WTC11 (cell line): ENCODE results near the gene RPL34. TPM values are rescaled to one million over a fixed set of nuclear protein-coding genes. Genes with fewer than 3 reads are reported as not detected.
A peak's percentile ranks its signal among the peaks of the same experiment; 100 is the strongest.

Experiments used
- ATAC-seq: fragments of 200-7000 bp; cut with Tn5 transposase; 2 replicates; pipeline ENCODE4 v1.10.0; 2021; ENCODE audit warnings: mild to moderate bottlenecking, moderate library complexity
- CTCF ChIA-PET: fragments of 300-600 bp; sonication (Branson Sonifier 250); formaldehyde crosslinking; loops from one replicate; lab custom pipeline; 2021; ENCODE audit warnings: antibody characterized with exemption; lab: Charles Lee
- POLR2A ChIA-PET: fragments of 350-600 bp; sonication (Branson Sonifier 250); formaldehyde crosslinking; loops from one replicate; lab custom pipeline; 2021; ENCODE audit warnings: antibody characterized with exemption; lab: Charles Lee
- DNase-seq: peaks from one replicate; pipeline ENCODE4 v3.0.0; 2021; ENCODE audit warnings: low spot score
- H3K27ac Mint-ChIP-seq: 2 replicates; pipeline ENCODE4 v1.8.0; 2021; ENCODE audit warnings: mixed read lengths
- H3K27me3 Mint-ChIP-seq: 2 replicates; pipeline ENCODE4 v1.8.0; 2021; ENCODE audit warnings: low read depth, mild to moderate bottlenecking, moderate library complexity, mixed read lengths
- H3K36me3 Mint-ChIP-seq: 2 replicates; pipeline ENCODE4 v1.8.0; 2021; ENCODE audit warnings: mixed read lengths
- H3K4me1 Mint-ChIP-seq: 2 replicates; pipeline ENCODE4 v1.8.0; 2022; ENCODE audit warnings: mixed read lengths
- H3K4me3 Mint-ChIP-seq: 2 replicates; pipeline ENCODE4 v1.8.0; 2021; ENCODE audit warnings: mild to moderate bottlenecking, moderate library complexity, mixed read lengths
- H3K9me3 Mint-ChIP-seq: 2 replicates; pipeline ENCODE4 v1.8.0; 2021; ENCODE audit warnings: mixed read lengths
- ATF2 ChIP-seq: sonication (generic); formaldehyde crosslinking; IDR thresholded peaks from 2 replicates; pipeline ENCODE4 v1.8.1; 2022; ENCODE audit warnings: low read depth, missing genetic modification reagents, borderline replicate concordance
- CDX4 ChIP-seq: fragments of 250-450 bp; sonication (Bioruptor Pico); IDR thresholded peaks from 2 replicates; pipeline ENCODE4 v1.9.0; 2021; ENCODE audit warnings: moderate library complexity, mild to moderate bottlenecking, inconsistent platforms, borderline replicate concordance
- E2F4 ChIP-seq: sonication (generic); formaldehyde crosslinking; IDR thresholded peaks from 2 replicates; pipeline ENCODE4 v1.8.1; 2022; ENCODE audit warnings: low read depth, mild to moderate bottlenecking, moderate library complexity, missing genetic modification reagents, borderline replicate concordance
- ESRRA ChIP-seq: sonication (generic); formaldehyde crosslinking; IDR thresholded peaks from 2 replicates; pipeline ENCODE4 v1.8.1; 2022; ENCODE audit warnings: mild to moderate bottlenecking, missing genetic modification reagents, borderline replicate concordance
- ETV6 ChIP-seq: sonication (generic); formaldehyde crosslinking; IDR thresholded peaks from 2 replicates; pipeline ENCODE4 v1.8.1; 2022; ENCODE audit warnings: mild to moderate bottlenecking, missing genetic modification reagents
- FOXK1 ChIP-seq: sonication (generic); formaldehyde crosslinking; IDR thresholded peaks from 2 replicates; pipeline ENCODE4 v1.8.0; 2022; ENCODE audit warnings: mild to moderate bottlenecking, moderate library complexity, missing genetic modification reagents
- JAZF1 ChIP-seq: fragments of 250-450 bp; sonication (Bioruptor Pico); IDR thresholded peaks from 2 replicates; pipeline ENCODE4 v1.9.0; 2021; ENCODE audit warnings: moderate library complexity, mild to moderate bottlenecking, inconsistent platforms
- MAX ChIP-seq: sonication (generic); formaldehyde crosslinking; IDR thresholded peaks from 2 replicates; pipeline ENCODE4 v1.8.0; 2022; ENCODE audit warnings: mild to moderate bottlenecking, missing genetic modification reagents
- MYBL2 ChIP-seq: sonication (generic); formaldehyde crosslinking; IDR thresholded peaks from 2 replicates; pipeline ENCODE4 v1.8.1; 2023; ENCODE audit warnings: mild to moderate bottlenecking, moderate library complexity, missing genetic modification reagents
- PRRX2 ChIP-seq: fragments of 250-450 bp; sonication (Bioruptor Pico); IDR thresholded peaks from 2 replicates; pipeline ENCODE4 v1.8.0; 2021; ENCODE audit warnings: mild to moderate bottlenecking
- SP1 ChIP-seq: sonication (generic); formaldehyde crosslinking; conservative IDR thresholded peaks from 2 replicates; pipeline ENCODE4 v1.8.1; 2022; ENCODE audit warnings: missing genetic modification reagents
- TEAD4 ChIP-seq: sonication (generic); formaldehyde crosslinking; IDR thresholded peaks from 2 replicates; pipeline ENCODE4 v1.8.0; 2022; ENCODE audit warnings: mild to moderate bottlenecking, missing genetic modification reagents
- ZNF219 ChIP-seq: sonication (generic); formaldehyde crosslinking; IDR thresholded peaks from 2 replicates; pipeline ENCODE4 v1.8.0; 2023; ENCODE audit warnings: missing genetic modification reagents, mild to moderate bottlenecking, borderline replicate concordance
- ZNF317 ChIP-seq: sonication (generic); formaldehyde crosslinking; IDR thresholded peaks from 2 replicates; pipeline ENCODE4 v1.8.1; 2023; ENCODE audit warnings: low read depth, mild to moderate bottlenecking, moderate library complexity, missing genetic modification reagents, borderline replicate concordance
- total RNA-seq: library from RNA; stranded (reverse); gene quantifications from 3 replicates; pipeline ENCODE4 v1.2.3, GENCODE V29; 2021
- TF ChIP-seq, protein P1 (sequence below): sonication (generic); formaldehyde crosslinking; IDR thresholded peaks from 2 replicates; pipeline ENCODE4 v1.8.1; 2023; ENCODE audit warnings: mild to moderate bottlenecking, missing genetic modification reagents, borderline replicate concordance
- TF ChIP-seq, protein P2 (sequence below): sonication (generic); formaldehyde crosslinking; IDR thresholded peaks from 2 replicates; pipeline ENCODE4 v1.8.1; 2022; ENCODE audit warnings: missing genetic modification reagents, borderline replicate concordance
- TF ChIP-seq, protein P3 (sequence below): sonication (generic); formaldehyde crosslinking; IDR thresholded peaks from 2 replicates; pipeline ENCODE4 v1.8.1; 2023; ENCODE audit warnings: mild to moderate bottlenecking, missing genetic modification reagents
- TF ChIP-seq, protein P4 (sequence below): sonication (generic); formaldehyde crosslinking; IDR thresholded peaks from 2 replicates; pipeline ENCODE4 v1.8.0; 2022; ENCODE audit warnings: mild to moderate bottlenecking, missing genetic modification reagents

RPL34 gene
- total RNA-seq, 1 experiment from 2014 or later = 1,253 TPM

- Mint-ChIP-seq H3K9me3 (no peaks in the 10 kb centered on the region), H3K36me3 (peaks cover 32% of the 10 kb centered on the region), H3K27ac (peak overlapping the region; percentile 34; the same call in 1 of the 2 replicates), H3K4me3 (no peak overlapping the region), H3K27me3 (no peaks in the 10 kb centered on the region), H3K4me1 (no peaks in the 10 kb centered on the region)
- no peak for ATAC-seq
- no peak for DNase-seq
- ChIA-PET POLR2A (no interaction called here), CTCF (interaction anchor here (0.7 to 1.0 kb wide), 2 partner anchors 411 to 657 kb away, joined by 3 read pairs; no protein-coding TSS in a partner anchor)
- TF ChIP-seq, protein P1, sequence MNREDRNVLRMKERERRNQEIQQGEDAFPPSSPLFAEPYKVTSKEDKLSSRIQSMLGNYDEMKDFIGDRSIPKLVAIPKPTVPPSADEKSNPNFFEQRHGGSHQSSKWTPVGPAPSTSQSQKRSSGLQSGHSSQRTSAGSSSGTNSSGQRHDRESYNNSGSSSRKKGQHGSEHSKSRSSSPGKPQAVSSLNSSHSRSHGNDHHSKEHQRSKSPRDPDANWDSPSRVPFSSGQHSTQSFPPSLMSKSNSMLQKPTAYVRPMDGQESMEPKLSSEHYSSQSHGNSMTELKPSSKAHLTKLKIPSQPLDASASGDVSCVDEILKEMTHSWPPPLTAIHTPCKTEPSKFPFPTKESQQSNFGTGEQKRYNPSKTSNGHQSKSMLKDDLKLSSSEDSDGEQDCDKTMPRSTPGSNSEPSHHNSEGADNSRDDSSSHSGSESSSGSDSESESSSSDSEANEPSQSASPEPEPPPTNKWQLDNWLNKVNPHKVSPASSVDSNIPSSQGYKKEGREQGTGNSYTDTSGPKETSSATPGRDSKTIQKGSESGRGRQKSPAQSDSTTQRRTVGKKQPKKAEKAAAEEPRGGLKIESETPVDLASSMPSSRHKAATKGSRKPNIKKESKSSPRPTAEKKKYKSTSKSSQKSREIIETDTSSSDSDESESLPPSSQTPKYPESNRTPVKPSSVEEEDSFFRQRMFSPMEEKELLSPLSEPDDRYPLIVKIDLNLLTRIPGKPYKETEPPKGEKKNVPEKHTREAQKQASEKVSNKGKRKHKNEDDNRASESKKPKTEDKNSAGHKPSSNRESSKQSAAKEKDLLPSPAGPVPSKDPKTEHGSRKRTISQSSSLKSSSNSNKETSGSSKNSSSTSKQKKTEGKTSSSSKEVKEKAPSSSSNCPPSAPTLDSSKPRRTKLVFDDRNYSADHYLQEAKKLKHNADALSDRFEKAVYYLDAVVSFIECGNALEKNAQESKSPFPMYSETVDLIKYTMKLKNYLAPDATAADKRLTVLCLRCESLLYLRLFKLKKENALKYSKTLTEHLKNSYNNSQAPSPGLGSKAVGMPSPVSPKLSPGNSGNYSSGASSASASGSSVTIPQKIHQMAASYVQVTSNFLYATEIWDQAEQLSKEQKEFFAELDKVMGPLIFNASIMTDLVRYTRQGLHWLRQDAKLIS (CRISPR knock-in tag) = no peak
- TF ChIP-seq ETV6 (CRISPR knock-in tag) = no peak
- TF ChIP-seq, all 79 proteins: peak for 0
Observed at GRCh38 chr4:108636246-108636645, 15.9 kb downstream of the RPL34 start.

- H3K27me3 Mint-ChIP-seq = no peaks in the 10 kb centered on the region
- ChIA-PET CTCF (no interaction called here), POLR2A (no interaction called here)
- peaks cover 19% of the 10 kb centered on the region for H3K36me3 Mint-ChIP-seq
- no peak overlapping the region for H3K4me3 Mint-ChIP-seq
- DNase-seq (no peak), ATAC-seq (no peak)
- H3K9me3 Mint-ChIP-seq = no peaks in the 10 kb centered on the region
- H3K4me1 Mint-ChIP-seq = no peaks in the 10 kb centered on the region
- no peak overlapping the region for H3K27ac Mint-ChIP-seq
- TF ChIP-seq PRRX2 (CRISPR knock-in tag) (no peak), JAZF1 (CRISPR knock-in tag) (no peak), ZNF219 (no peak), E2F4 (CRISPR knock-in tag) (no peak), MAX (no peak), ZNF317 (CRISPR knock-in tag) (no peak), CDX4 (CRISPR knock-in tag) (no peak), MYBL2 (CRISPR knock-in tag) (no peak), SP1 (CRISPR knock-in tag) (no peak), ESRRA (CRISPR knock-in tag) (no peak), ATF2 (CRISPR knock-in tag) (no peak), FOXK1 (CRISPR knock-in tag) (no peak), TEAD4 (no peak)
- TF ChIP-seq, protein P2, sequence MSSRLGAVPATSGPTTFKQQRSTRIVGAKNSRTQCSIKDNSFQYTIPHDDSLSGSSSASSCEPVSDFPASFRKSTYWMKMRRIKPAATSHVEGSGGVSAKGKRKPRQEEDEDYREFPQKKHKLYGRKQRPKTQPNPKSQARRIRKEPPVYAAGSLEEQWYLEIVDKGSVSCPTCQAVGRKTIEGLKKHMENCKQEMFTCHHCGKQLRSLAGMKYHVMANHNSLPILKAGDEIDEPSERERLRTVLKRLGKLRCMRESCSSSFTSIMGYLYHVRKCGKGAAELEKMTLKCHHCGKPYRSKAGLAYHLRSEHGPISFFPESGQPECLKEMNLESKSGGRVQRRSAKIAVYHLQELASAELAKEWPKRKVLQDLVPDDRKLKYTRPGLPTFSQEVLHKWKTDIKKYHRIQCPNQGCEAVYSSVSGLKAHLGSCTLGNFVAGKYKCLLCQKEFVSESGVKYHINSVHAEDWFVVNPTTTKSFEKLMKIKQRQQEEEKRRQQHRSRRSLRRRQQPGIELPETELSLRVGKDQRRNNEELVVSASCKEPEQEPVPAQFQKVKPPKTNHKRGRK (CRISPR knock-in tag) = no peak
- TF ChIP-seq, protein P3, sequence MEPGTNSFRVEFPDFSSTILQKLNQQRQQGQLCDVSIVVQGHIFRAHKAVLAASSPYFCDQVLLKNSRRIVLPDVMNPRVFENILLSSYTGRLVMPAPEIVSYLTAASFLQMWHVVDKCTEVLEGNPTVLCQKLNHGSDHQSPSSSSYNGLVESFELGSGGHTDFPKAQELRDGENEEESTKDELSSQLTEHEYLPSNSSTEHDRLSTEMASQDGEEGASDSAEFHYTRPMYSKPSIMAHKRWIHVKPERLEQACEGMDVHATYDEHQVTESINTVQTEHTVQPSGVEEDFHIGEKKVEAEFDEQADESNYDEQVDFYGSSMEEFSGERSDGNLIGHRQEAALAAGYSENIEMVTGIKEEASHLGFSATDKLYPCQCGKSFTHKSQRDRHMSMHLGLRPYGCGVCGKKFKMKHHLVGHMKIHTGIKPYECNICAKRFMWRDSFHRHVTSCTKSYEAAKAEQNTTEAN (CRISPR knock-in tag) = no peak
- TF ChIP-seq, protein P4, sequence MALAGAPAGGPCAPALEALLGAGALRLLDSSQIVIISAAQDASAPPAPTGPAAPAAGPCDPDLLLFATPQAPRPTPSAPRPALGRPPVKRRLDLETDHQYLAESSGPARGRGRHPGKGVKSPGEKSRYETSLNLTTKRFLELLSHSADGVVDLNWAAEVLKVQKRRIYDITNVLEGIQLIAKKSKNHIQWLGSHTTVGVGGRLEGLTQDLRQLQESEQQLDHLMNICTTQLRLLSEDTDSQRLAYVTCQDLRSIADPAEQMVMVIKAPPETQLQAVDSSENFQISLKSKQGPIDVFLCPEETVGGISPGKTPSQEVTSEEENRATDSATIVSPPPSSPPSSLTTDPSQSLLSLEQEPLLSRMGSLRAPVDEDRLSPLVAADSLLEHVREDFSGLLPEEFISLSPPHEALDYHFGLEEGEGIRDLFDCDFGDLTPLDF = no peak
- TF ChIP-seq, protein P1 (CRISPR knock-in tag) = no peak
Observed at GRCh38 chr4:108637856-108638255, 17.5 kb downstream of the RPL34 start.
